GM12892 (cell line): Measurements from ENCODE around the gene RBM34.

Source experiments
- POLR2A ChIP-seq: IDR thresholded peaks from 2 replicates; pipeline ENCODE4 v1.6.1; 2011; ENCODE audit warnings: low read depth, low read length, control low read depth
- POLR2AphosphoS5 ChIP-seq: IDR thresholded peaks from 2 replicates; pipeline ENCODE4 v1.6.1; 2011; ENCODE audit warnings: low read depth, low read length, control low read depth

DNA sequence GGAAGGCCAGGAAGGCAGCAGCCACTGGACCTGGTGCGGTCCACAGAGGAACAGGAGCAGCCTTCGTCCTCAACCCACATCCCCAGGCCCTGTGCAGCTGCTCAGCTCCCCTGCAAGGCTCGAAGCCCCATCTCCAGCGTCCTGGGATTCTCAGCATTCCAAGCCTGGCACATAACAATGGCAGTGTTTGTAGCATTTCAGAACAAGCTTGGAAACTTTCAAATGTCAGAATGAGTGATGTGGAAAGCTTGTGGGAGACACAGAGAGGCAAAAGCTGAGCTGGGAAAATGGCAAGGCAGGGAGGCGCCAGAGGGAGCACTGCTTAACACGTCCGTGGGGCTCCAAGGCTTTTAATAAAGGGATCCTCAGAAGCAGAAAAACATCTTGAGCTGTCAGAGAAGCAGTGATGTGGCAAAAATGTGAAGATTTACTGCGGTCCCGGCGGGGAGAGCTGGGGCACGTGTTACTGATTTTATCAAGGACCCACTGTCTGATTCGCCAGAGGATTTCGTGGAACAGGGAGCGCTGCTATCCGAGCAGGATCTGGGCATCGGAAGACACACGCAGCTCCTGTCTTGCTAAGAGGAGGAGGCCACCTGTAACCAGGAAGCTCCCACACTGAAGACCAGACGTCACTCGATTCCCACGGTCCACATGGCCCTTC, 70.5 kb downstream of the RBM34 start:
- TF ChIP-seq POLR2AphosphoS5 (no peak), POLR2A (no peak)
